HK-2 (cell line): ENCODE results near the gene KCNJ4.

Experiments
- DNase-seq: peaks from one replicate; pipeline ENCODE4 v3.0.0-alpha.2; 2018; ENCODE audit not compliant: unreplicated experiment

KCNJ4 gene

GRCh38 chr22:38455076-38455529 is at the start of gene KCNJ4:
TSS of gene KCNJ4 (minus strand) at chr22:38455199. CDS start at chr22:38428132, 27,067 bp downstream.
- DNase-seq = no peak

- no peak for DNase-seq
These were observed 48.0 kb upstream of the KCNJ4 start for GRCh38 chr22:38503021-38503420.

- DNase-seq = no peak
These were observed 47.0 kb upstream of the KCNJ4 start for GRCh38 chr22:38501797-38502672.

GRCh38 chr22:38497869-38498268 is 42.9 kb upstream of the KCNJ4 start:
- DNase-seq = no peak

GRCh38 chr22:38494939-38495338 is 39.9 kb upstream of the KCNJ4 start:
- DNase-seq = no peak

- DNase-seq = no peak
These were observed 39.5 kb upstream of the KCNJ4 start for GRCh38 chr22:38494498-38494897.

GRCh38 chr22:38491707-38492348 is 36.8 kb upstream of the KCNJ4 start:
- no peak for DNase-seq

GRCh38 chr22:38490915-38491314 is 35.9 kb upstream of the KCNJ4 start:
- no peak for DNase-seq

GRCh38 chr22:38490475-38490874 is 35.5 kb upstream of the KCNJ4 start:
- DNase-seq = no peak

- DNase-seq = no peak
These were observed 34.7 kb upstream of the KCNJ4 start for GRCh38 chr22:38489561-38490145.

- no peak for DNase-seq
These were observed 34.1 kb upstream of the KCNJ4 start for GRCh38 chr22:38489142-38489541.

- DNase-seq = no peak
These were observed 32.9 kb upstream of the KCNJ4 start for GRCh38 chr22:38487946-38488345.

GRCh38 chr22:38485783-38486182 is 30.8 kb upstream of the KCNJ4 start:
- no peak for DNase-seq

GRCh38 chr22:38484244-38484643 is 29.2 kb upstream of the KCNJ4 start:
- no peak for DNase-seq

- DNase-seq = no peak
These were observed 27.8 kb upstream of the KCNJ4 start for GRCh38 chr22:38482662-38483308.

GRCh38 chr22:38481871-38482332 is 26.9 kb upstream of the KCNJ4 start:
- DNase-seq = no peak

- DNase-seq = no peak
These were observed 26.3 kb upstream of the KCNJ4 start for GRCh38 chr22:38481162-38481870.

- DNase-seq = no peak
These were observed 24.3 kb upstream of the KCNJ4 start for GRCh38 chr22:38479096-38479837.

- DNase-seq = no peak
These were observed 22.6 kb upstream of the KCNJ4 start for GRCh38 chr22:38477585-38477984.

- DNase-seq = no peak
These were observed 19.1 kb upstream of the KCNJ4 start for GRCh38 chr22:38474003-38474607.
